ENCODE data around the gene TTLL9.
"Not testable (repeated sequence)": the region's sequence is repeated elsewhere in the genome, so short reads cannot be mapped to it uniquely, and the experiment has no call there.

TTLL9 gene

DNA sequence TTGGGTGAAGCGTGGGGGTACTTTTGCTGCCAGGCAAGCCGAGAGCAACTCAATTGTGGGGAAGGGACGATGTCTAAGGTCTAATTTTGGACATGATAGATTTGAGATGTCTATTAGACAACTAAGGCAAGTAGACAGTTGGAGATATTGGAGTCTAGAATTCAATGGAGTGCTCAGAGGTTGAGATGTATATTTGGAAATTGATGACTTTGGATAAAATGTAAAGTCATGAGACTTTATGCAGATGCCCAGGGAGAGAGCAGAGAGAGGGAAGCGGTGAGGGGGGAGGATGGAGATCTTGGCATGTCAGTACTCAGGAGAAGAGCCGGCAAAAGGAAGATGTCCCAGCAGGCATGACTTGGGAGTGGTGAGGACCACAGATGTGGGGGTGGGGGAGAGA, 44.4 kb upstream of the TTLL9 start:
- Histone ChIP-seq H3K27me3 (ENCODE audit: insufficient read depth, poor library complexity, severe bottlenecking) (no peaks in the 10 kb centered on the region), H3K4me3 (replicated peaks; ENCODE audit: insufficient read depth, low read length) (no peak overlapping the region), H3K27ac (replicated peaks) (no peak overlapping the region)
- no peak for DNase-seq (ENCODE audit: low read depth in 1 of 2, low spot score in 1 of 2)
- TF ChIP-seq GABPA (IDR thresholded peaks at IDR 0.05; ENCODE audit: low read depth) (no peak), SPI1 (IDR thresholded peaks at IDR 0.05; ENCODE audit: borderline replicate concordance, low read depth) (no peak), POLR2AphosphoS5 (IDR thresholded peaks at IDR 0.05; ENCODE audit: low read depth) (no peak)
- TF ChIP-seq, protein P1, sequence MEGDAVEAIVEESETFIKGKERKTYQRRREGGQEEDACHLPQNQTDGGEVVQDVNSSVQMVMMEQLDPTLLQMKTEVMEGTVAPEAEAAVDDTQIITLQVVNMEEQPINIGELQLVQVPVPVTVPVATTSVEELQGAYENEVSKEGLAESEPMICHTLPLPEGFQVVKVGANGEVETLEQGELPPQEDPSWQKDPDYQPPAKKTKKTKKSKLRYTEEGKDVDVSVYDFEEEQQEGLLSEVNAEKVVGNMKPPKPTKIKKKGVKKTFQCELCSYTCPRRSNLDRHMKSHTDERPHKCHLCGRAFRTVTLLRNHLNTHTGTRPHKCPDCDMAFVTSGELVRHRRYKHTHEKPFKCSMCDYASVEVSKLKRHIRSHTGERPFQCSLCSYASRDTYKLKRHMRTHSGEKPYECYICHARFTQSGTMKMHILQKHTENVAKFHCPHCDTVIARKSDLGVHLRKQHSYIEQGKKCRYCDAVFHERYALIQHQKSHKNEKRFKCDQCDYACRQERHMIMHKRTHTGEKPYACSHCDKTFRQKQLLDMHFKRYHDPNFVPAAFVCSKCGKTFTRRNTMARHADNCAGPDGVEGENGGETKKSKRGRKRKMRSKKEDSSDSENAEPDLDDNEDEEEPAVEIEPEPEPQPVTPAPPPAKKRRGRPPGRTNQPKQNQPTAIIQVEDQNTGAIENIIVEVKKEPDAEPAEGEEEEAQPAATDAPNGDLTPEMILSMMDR (IDR thresholded peaks at IDR 0.05; ENCODE audit: insufficient read depth, low read length) = no peak
- TF ChIP-seq, protein P2, sequence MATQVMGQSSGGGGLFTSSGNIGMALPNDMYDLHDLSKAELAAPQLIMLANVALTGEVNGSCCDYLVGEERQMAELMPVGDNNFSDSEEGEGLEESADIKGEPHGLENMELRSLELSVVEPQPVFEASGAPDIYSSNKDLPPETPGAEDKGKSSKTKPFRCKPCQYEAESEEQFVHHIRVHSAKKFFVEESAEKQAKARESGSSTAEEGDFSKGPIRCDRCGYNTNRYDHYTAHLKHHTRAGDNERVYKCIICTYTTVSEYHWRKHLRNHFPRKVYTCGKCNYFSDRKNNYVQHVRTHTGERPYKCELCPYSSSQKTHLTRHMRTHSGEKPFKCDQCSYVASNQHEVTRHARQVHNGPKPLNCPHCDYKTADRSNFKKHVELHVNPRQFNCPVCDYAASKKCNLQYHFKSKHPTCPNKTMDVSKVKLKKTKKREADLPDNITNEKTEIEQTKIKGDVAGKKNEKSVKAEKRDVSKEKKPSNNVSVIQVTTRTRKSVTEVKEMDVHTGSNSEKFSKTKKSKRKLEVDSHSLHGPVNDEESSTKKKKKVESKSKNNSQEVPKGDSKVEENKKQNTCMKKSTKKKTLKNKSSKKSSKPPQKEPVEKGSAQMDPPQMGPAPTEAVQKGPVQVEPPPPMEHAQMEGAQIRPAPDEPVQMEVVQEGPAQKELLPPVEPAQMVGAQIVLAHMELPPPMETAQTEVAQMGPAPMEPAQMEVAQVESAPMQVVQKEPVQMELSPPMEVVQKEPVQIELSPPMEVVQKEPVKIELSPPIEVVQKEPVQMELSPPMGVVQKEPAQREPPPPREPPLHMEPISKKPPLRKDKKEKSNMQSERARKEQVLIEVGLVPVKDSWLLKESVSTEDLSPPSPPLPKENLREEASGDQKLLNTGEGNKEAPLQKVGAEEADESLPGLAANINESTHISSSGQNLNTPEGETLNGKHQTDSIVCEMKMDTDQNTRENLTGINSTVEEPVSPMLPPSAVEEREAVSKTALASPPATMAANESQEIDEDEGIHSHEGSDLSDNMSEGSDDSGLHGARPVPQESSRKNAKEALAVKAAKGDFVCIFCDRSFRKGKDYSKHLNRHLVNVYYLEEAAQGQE (IDR thresholded peaks at IDR 0.05; ENCODE audit: insufficient replicate concordance, low read depth) = no peak

DNA sequence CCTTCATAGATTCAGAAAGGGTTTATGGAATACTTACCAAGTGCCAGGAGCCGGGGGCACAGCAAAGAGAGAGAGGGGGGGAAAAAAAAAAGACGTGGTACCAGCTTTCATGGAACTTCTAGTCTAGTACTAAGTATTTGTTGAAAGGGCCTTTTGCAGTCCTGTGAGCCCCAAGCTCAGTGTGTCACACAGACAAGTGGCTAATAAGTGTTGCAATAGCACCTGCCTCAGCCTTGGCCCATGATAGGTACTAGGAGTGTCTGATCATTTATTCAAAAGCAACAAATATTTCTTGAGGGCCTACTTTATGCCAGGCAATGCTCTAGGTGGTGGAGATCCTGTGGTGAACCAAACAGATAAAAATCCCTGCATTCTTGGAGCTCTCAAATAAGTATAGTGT, 43.4 kb upstream of the TTLL9 start:
- TF ChIP-seq POLR2AphosphoS5 (IDR thresholded peaks at IDR 0.05; ENCODE audit: low read depth) = no peak
- TF ChIP-seq, protein P1 (IDR thresholded peaks at IDR 0.05; ENCODE audit: insufficient read depth, low read length) = no peak
- TF ChIP-seq, protein P2 (IDR thresholded peaks at IDR 0.05; ENCODE audit: insufficient replicate concordance, low read depth) = no peak
- no peak for TF ChIP-seq GABPA (IDR thresholded peaks at IDR 0.05; ENCODE audit: low read depth)
- no peak for TF ChIP-seq SPI1 (IDR thresholded peaks at IDR 0.05; ENCODE audit: borderline replicate concordance, low read depth)
- H3K27ac ChIP-seq (replicated peaks) = no peak overlapping the region
- no peaks in the 10 kb centered on the region for H3K27me3 ChIP-seq (ENCODE audit: insufficient read depth, poor library complexity, severe bottlenecking)
- no peak overlapping the region for H3K4me3 ChIP-seq (replicated peaks; ENCODE audit: insufficient read depth, low read length)
- no peak for DNase-seq (ENCODE audit: low read depth in 1 of 2, low spot score in 1 of 2)

DNA sequence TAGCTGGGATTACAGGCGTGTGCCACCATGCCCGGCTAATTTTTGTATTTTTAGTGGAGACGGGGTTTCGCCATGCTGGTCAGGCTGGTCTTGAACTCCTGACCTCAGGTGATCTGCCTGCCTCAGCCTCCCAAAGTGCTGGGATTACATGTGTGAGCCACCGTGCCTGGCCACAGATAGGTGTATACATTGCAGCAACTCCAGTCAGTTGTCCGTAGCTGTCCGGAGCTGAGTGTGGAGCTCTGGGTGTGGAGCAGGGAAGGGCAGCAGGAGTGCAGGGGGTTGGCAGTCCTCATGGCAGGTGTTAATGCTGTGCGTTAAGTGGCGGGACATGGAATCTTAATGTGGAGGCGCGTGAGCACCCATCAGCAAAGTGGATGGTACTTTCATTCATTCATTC, 42.4 kb upstream of the TTLL9 start:
- H3K4me3 ChIP-seq (replicated peaks; ENCODE audit: insufficient read depth, low read length); H3K27ac ChIP-seq (replicated peaks); DNase-seq (ENCODE audit: low read depth in 1 of 2, low spot score in 1 of 2); H3K27me3 ChIP-seq (ENCODE audit: insufficient read depth, poor library complexity, severe bottlenecking): not testable (repeated sequence)

DNA sequence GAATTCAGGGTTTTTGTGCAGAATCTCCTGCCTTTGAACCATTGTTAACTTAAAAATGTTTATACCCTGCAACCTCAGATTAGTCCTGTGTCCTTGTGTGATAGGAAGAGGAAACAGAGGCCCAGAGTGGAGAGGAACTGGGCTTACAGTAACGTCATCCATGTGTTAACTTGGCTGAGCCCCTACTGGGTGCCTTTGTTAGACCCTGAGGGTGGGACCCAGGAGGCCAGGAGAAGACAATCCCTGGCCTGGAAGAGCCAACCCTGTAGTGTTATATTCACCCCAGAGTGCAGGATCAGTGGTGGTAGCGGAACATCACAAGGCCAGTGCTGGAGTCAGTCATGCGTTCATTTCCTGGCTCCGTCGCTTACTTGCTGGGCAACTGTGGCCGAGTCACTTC, 40.7 kb upstream of the TTLL9 start:
- Histone ChIP-seq H3K4me3 (replicated peaks; ENCODE audit: insufficient read depth, low read length) (no peak overlapping the region), H3K27me3 (ENCODE audit: insufficient read depth, poor library complexity, severe bottlenecking) (no peaks in the 10 kb centered on the region), H3K27ac (replicated peaks) (no peak overlapping the region)
- DNase-seq (ENCODE audit: low read depth in 1 of 2, low spot score in 1 of 2) = no peak
- TF ChIP-seq SPI1 (IDR thresholded peaks at IDR 0.05; ENCODE audit: borderline replicate concordance, low read depth) = no peak
- TF ChIP-seq GABPA (IDR thresholded peaks at IDR 0.05; ENCODE audit: low read depth) = no peak
- TF ChIP-seq, protein P2 (IDR thresholded peaks at IDR 0.05; ENCODE audit: insufficient replicate concordance, low read depth) = no peak

Measured in HL-60 (cell line).